ENCODE results near the gene CREB3L4. TPM values are rescaled to one million over a fixed set of nuclear protein-coding genes. Genes with fewer than 3 reads are reported as not detected.
"Not testable (repeated sequence)": the region's sequence is repeated elsewhere in the genome, so short reads cannot be mapped to it uniquely, and the experiment has no call there.

CREB3L4 gene
- total and polyA plus RNA-seq, 4 donors = 4.3 to 16.5 (median 10.3) TPM

DNA sequence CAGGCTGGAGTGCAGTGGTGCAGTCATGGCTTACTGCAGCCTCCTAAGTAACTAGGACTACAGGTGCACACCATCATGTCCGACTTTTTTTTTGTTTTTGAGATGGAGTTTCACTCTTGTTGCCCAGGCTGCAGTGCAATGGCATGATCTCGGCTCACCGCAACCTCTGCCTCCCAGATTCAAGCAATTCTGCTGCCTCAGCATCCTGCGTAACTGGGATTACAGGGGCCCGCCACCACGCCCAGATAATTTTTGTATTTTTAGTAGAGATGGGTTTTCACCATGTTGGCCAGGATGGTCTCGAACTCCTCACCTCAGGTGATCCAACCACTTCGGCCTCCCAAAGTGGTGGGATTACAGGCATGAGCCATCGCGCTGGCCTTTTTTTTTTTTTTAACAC, 29.2 kb downstream of the CREB3L4 start:
- H3K4me3 ChIP-seq (ENCODE audit: low read depth, low read length); H3K27me3 ChIP-seq (ENCODE audit: control insufficient read depth, insufficient read depth, low read length); H3K27ac ChIP-seq (ENCODE audit: low read depth, low read length); H3K4me1 ChIP-seq (ENCODE audit: control insufficient read depth, insufficient read depth, low read length); DNase-seq (ENCODE audit: low read depth in 4 of 6, low spot score in 6 of 6); H3K9me3 ChIP-seq (ENCODE audit: control insufficient read depth, insufficient read depth, low read length): not testable (repeated sequence)
- peaks cover 42% of the 10 kb centered on the region for H3K36me3 ChIP-seq (ENCODE audit: control insufficient read depth, insufficient read depth, low read length)
- 89% methylated on average over 3 of the region's 10 CpGs for WGBS (ENCODE audit: insufficient coverage)

DNA sequence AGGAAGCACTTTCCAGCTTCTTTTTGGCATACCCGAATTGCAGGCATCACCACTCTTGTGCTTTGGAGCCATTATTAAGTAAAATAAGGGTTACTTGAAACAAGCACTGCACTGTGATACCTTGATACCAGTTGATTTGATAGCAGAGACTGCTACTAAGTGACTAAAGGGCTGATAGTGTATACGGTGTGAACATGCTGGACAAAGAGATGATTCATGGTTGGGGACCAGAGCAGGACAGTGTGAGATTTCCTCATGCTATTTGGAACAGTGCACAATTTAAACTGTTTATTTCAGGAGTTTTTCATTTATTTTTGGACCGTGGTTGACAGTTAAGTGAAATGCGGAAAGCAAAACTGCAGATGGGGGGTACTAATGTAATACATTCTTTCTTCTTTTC, 32.7 kb downstream of the CREB3L4 start:
- H3K36me3 ChIP-seq (ENCODE audit: control insufficient read depth, insufficient read depth, low read length) = peaks cover 9% of the 10 kb centered on the region
- no peak overlapping the region for H3K4me3 ChIP-seq (ENCODE audit: low read depth, low read length)
- H3K9me3 ChIP-seq (ENCODE audit: control insufficient read depth, insufficient read depth, low read length) = no peaks in the 10 kb centered on the region
- H3K4me1 ChIP-seq (ENCODE audit: control insufficient read depth, insufficient read depth, low read length) = no peaks in the 10 kb centered on the region
- DNase-seq (ENCODE audit: low read depth in 4 of 6, low spot score in 6 of 6) = no peak
- WGBS (ENCODE audit: insufficient coverage) = 73% methylated on average over 1 of the region's 4 CpGs
- H3K27me3 ChIP-seq (ENCODE audit: control insufficient read depth, insufficient read depth, low read length) = no peaks in the 10 kb centered on the region
- H3K27ac ChIP-seq (ENCODE audit: low read depth, low read length) = no peak overlapping the region

DNA sequence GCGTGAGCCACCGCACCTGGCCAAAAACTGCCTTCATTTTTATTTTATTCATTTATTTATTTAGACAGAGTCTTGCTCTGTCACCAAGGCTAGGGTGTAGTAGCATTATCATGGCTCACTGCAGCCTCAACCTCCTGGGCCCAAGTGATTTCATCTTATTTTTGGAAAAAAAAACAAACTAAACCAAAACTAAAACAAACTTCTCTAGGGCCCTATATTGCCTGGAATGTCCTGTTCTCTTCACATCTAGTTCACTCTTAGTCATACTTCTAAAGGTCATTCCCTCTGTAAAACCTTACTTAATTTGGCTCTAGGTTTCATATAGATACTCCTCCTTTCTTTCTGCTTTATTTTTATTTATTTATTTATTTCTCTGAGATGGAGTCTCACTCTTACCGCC, 38.4 kb downstream of the CREB3L4 start:
- Histone ChIP-seq H3K27ac (ENCODE audit: low read depth, low read length) (no peak overlapping the region), H3K9me3 (ENCODE audit: control insufficient read depth, insufficient read depth, low read length) (no peaks in the 10 kb centered on the region), H3K4me1 (ENCODE audit: control insufficient read depth, insufficient read depth, low read length) (no peaks in the 10 kb centered on the region), H3K36me3 (ENCODE audit: control insufficient read depth, insufficient read depth, low read length) (no peaks in the 10 kb centered on the region), H3K4me3 (ENCODE audit: low read depth, low read length) (no peak overlapping the region), H3K27me3 (ENCODE audit: control insufficient read depth, insufficient read depth, low read length) (no peaks in the 10 kb centered on the region)
- no peak for DNase-seq (ENCODE audit: low read depth in 4 of 6, low spot score in 6 of 6)
- WGBS (ENCODE audit: insufficient coverage) = no CpG with 5 or more reads among the region's 3 CpGs

DNA sequence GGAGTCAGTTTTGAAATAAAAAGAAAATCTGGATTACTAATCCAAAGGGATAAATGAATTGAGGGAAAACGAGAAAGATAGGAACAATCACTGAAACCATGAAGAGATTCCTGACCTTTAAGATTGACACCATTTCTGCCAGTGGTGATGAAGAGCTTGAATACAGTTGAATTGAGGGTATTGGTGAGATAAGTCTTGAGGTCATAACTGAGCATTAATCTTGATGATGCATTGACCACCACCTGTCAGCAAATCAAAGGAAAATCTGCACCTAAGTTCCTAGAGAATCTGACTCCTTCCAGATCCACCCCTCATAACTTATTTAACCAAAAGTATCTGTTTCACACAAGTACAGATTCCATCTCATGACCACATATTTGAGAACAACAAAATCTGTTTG, 44.4 kb downstream of the CREB3L4 start:
- no peaks in the 10 kb centered on the region for H3K4me1 ChIP-seq (ENCODE audit: control insufficient read depth, insufficient read depth, low read length)
- no peaks in the 10 kb centered on the region for H3K9me3 ChIP-seq (ENCODE audit: control insufficient read depth, insufficient read depth, low read length)
- no peak for DNase-seq (ENCODE audit: low read depth in 4 of 6, low spot score in 6 of 6)
- no peak overlapping the region for H3K4me3 ChIP-seq (ENCODE audit: low read depth, low read length)
- 100% methylated on average over 1 of the region's 1 CpG for WGBS (ENCODE audit: insufficient coverage)
- H3K36me3 ChIP-seq (ENCODE audit: control insufficient read depth, insufficient read depth, low read length) = no peaks in the 10 kb centered on the region
- no peaks in the 10 kb centered on the region for H3K27me3 ChIP-seq (ENCODE audit: control insufficient read depth, insufficient read depth, low read length)
- no peak overlapping the region for H3K27ac ChIP-seq (ENCODE audit: low read depth, low read length)

DNA sequence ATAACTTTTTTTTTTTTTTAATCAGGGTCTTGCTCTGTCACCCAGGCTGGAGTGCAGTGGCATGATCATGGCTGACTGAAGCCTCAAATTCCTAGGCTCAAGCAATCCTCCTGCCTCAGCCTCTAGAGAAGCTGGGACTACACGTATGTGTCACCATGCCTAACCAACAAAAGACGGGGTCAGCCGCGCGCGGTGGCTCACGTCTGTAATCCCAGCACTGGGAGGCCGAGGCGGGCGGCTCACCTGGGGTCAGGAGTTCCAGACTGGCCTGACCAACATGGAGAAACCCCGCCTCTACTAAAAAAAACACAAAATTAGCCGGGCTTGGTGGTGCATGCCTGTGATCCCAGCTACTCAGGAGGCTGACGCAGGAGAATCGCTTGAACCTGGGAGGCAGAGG, 44.8 kb downstream of the CREB3L4 start:
- not testable (repeated sequence) for H3K36me3 ChIP-seq (ENCODE audit: control insufficient read depth, insufficient read depth, low read length); H3K4me1 ChIP-seq (ENCODE audit: control insufficient read depth, insufficient read depth, low read length); H3K4me3 ChIP-seq (ENCODE audit: low read depth, low read length); DNase-seq (ENCODE audit: low read depth in 4 of 6, low spot score in 6 of 6); H3K9me3 ChIP-seq (ENCODE audit: control insufficient read depth, insufficient read depth, low read length); H3K27ac ChIP-seq (ENCODE audit: low read depth, low read length); H3K27me3 ChIP-seq (ENCODE audit: control insufficient read depth, insufficient read depth, low read length)
- 94% methylated on average over 9 of the region's 14 CpGs for WGBS (ENCODE audit: insufficient coverage)

DNA sequence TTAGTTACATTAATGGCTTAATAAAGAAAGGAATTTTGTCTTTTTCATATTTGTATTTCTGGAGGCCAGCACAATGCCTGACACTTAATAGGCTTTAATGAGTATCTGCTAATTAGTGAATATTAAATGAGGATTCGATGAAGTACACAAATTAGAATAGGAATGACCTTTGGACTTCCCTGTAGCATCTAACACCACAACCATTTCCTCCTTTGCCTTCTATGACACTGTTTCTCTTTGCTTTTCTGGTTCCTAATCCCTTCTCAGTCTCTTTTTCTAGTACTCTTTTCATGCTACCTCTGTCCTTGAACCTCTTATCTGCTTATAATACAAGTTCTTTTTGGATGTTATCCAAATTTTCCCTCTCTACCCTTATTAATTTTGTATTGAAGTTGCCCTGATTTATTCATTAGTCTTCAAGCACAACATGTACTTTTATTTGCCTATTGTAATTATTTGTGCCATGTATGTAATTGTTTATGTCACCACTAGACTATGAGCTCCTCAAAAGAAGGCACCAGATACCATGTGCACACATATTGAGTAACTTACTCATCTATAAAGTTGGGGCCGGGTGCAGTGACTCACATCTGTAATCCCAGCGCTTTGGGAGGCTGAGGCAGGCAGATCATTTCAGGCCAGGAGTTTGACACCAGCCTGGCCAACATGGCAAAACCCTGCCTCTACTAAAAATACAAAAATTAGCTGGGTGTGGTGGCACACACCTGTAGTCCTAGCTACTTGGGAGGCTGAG, 46.6 kb downstream of the CREB3L4 start:
- Histone ChIP-seq H3K27me3 (ENCODE audit: control insufficient read depth, insufficient read depth, low read length) (no peaks in the 10 kb centered on the region), H3K27ac (ENCODE audit: low read depth, low read length) (no peak overlapping the region), H3K4me1 (ENCODE audit: control insufficient read depth, insufficient read depth, low read length) (no peaks in the 10 kb centered on the region), H3K4me3 (ENCODE audit: low read depth, low read length) (no peak overlapping the region), H3K9me3 (ENCODE audit: control insufficient read depth, insufficient read depth, low read length) (no peaks in the 10 kb centered on the region), H3K36me3 (ENCODE audit: control insufficient read depth, insufficient read depth, low read length) (no peaks in the 10 kb centered on the region)
- 81% methylated on average over 2 of the region's 3 CpGs for WGBS (ENCODE audit: insufficient coverage)
- DNase-seq (ENCODE audit: low read depth in 4 of 6, low spot score in 6 of 6) = no peak

DNA sequence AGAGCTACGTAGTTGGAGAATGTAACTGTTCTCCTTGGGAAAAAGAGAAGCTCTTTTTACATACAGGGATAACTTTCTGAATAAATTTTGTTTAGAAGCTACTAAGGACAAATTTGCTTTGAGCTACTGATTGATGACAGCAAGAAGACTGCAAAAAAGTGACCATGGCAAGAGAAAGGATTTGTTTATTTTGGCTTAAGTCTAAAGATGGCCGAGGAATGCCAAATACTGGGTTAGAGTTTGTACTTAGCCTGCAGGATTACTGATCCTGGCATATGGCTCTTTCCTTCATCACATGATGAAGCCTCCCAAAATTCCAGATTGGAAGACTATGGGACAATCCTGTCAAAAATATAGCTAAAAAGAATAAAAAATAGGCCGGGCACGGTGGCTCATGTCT, 51.6 kb downstream of the CREB3L4 start:
- H3K36me3 ChIP-seq (ENCODE audit: control insufficient read depth, insufficient read depth, low read length) = no peaks in the 10 kb centered on the region
- WGBS (ENCODE audit: insufficient coverage) = no CpG with 5 or more reads among the region's 4 CpGs

DNA sequence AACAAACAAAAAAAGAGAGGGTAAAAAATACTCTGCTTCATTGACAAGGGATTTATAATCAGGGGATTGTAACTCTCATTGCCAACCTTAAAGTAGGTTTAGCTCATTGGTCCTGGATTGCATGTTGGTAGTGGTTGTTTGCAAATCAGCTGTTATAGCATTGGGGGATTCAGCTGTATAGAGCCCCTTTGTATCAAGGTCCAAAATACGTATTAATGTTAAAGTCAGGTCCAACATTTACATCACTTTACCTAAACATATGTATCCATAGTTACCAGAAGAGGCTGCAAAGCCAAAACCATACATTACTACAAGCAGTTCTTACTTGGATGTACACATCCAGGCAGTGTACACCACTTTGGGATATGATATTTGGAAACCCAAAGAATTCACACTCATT, 52.2 kb downstream of the CREB3L4 start:
- no peak overlapping the region for H3K27ac ChIP-seq (ENCODE audit: low read depth, low read length)
- H3K9me3 ChIP-seq (ENCODE audit: control insufficient read depth, insufficient read depth, low read length) = no peaks in the 10 kb centered on the region
- no peaks in the 10 kb centered on the region for H3K4me1 ChIP-seq (ENCODE audit: control insufficient read depth, insufficient read depth, low read length)
- no peak overlapping the region for H3K4me3 ChIP-seq (ENCODE audit: low read depth, low read length)
- WGBS (ENCODE audit: insufficient coverage) = 83% methylated on average over 1 of the region's 1 CpG
- H3K27me3 ChIP-seq (ENCODE audit: control insufficient read depth, insufficient read depth, low read length) = no peaks in the 10 kb centered on the region
- no peak for DNase-seq (ENCODE audit: low read depth in 4 of 6, low spot score in 6 of 6)
- H3K36me3 ChIP-seq (ENCODE audit: control insufficient read depth, insufficient read depth, low read length) = no peaks in the 10 kb centered on the region

More for the DNA sequence above, 51.6 kb downstream of the CREB3L4 start:
- no peak for DNase-seq (ENCODE audit: low read depth in 4 of 6, low spot score in 6 of 6)
- Histone ChIP-seq H3K4me1 (ENCODE audit: control insufficient read depth, insufficient read depth, low read length) (no peaks in the 10 kb centered on the region), H3K9me3 (ENCODE audit: control insufficient read depth, insufficient read depth, low read length) (no peaks in the 10 kb centered on the region), H3K27ac (ENCODE audit: low read depth, low read length) (no peak overlapping the region), H3K27me3 (ENCODE audit: control insufficient read depth, insufficient read depth, low read length) (no peaks in the 10 kb centered on the region), H3K4me3 (ENCODE audit: low read depth, low read length) (no peak overlapping the region)

Measured in spinal cord (tissue), 10 donors.